Measurements from ENCODE around the gene NONO. TPM values are rescaled to one million over a fixed set of nuclear protein-coding genes. Genes with fewer than 3 reads are reported as not detected.
"Not testable (repeated sequence)": the region's sequence is repeated elsewhere in the genome, so short reads cannot be mapped to it uniquely, and the experiment has no call there.

NONO gene
- polyA plus RNA-seq, 1 donor (not counting 4 experiments of a cell fraction or from before 2014, with no cell fraction given), result 352 TPM

GRCh38 chrX:71269801-71270395, 13.5 kb upstream of the NONO start:
- Histone ChIP-seq H4K20me1 (ENCODE audit: control insufficient read depth, extremely low read depth, insufficient read depth, low read length) (no peaks in the 10 kb centered on the region), H3K27ac (ENCODE audit: control insufficient read depth, insufficient read depth, low read length) (no peak overlapping the region), H3K4me2 (ENCODE audit: control insufficient read depth, extremely low read depth, insufficient read depth, low read depth, low read length) (no peak overlapping the region), H3K9me1 (ENCODE audit: control insufficient read depth, extremely low read depth, insufficient read depth, low read length) (no peaks in the 10 kb centered on the region), H3K27me3 (ENCODE audit: control insufficient read depth, extremely low read depth, insufficient read depth, low read length) (no peaks in the 10 kb centered on the region), H3K36me3 (ENCODE audit: control insufficient read depth in 2 of 2, extremely low read depth in 1 of 2, insufficient read depth in 2 of 2, low read length in 2 of 2) (no peaks in the 10 kb centered on the region), H3K79me2 (ENCODE audit: control insufficient read depth, insufficient read depth, low read length) (no peaks in the 10 kb centered on the region), H2AFZ (ENCODE audit: control insufficient read depth, low read length) (no peak overlapping the region), H3K9ac (ENCODE audit: control insufficient read depth, extremely low read depth, insufficient read depth, low read length) (no peak overlapping the region), H3K4me1 (ENCODE audit: control insufficient read depth, extremely low read depth, insufficient read depth, low read length) (no peaks in the 10 kb centered on the region), H3K9me3 (ENCODE audit: control insufficient read depth, low read depth, low read length) (no peaks in the 10 kb centered on the region), H3K4me3 (ENCODE audit: control insufficient read depth in 2 of 3, extremely low read depth in 1 of 3, insufficient read depth in 2 of 3, low read depth in 1 of 3, low read length in 3 of 3) (no peak overlapping the region)
- DNase-seq (ENCODE audit: low read depth, low spot score), result no peak
- dilution Hi-C loops (cut with MboI; ENCODE audit: extremely low pct_ligation_motif_present, low sequenced_read_pairs), result no loop called here
- no peak for FAIRE-seq
- TF ChIP-seq EZH2 (IDR thresholded peaks at IDR 0.05; ENCODE audit: low read length), result no peak
- TF ChIP-seq CTCF (optimal IDR thresholded peaks at IDR 0.05 in 1 of 3, IDR thresholded peaks at IDR 0.05 in 1 of 3, conservative IDR thresholded peaks at IDR 0.05 in 1 of 3; ENCODE audit: extremely low read depth in 1 of 3, insufficient read depth in 2 of 3, low read length in 3 of 3), result no peak

- H3K9ac ChIP-seq (ENCODE audit: control insufficient read depth, extremely low read depth, insufficient read depth, low read length); H3K27me3 ChIP-seq (ENCODE audit: control insufficient read depth, extremely low read depth, insufficient read depth, low read length); H3K9me3 ChIP-seq (ENCODE audit: control insufficient read depth, low read depth, low read length); H3K79me2 ChIP-seq (ENCODE audit: control insufficient read depth, insufficient read depth, low read length); H3K4me2 ChIP-seq (ENCODE audit: control insufficient read depth, extremely low read depth, insufficient read depth, low read depth, low read length); dilution Hi-C loops (cut with MboI; ENCODE audit: extremely low pct_ligation_motif_present, low sequenced_read_pairs); H3K4me1 ChIP-seq (ENCODE audit: control insufficient read depth, extremely low read depth, insufficient read depth, low read length); H3K9me1 ChIP-seq (ENCODE audit: control insufficient read depth, extremely low read depth, insufficient read depth, low read length); H3K27ac ChIP-seq (ENCODE audit: control insufficient read depth, insufficient read depth, low read length); FAIRE-seq; H3K36me3 ChIP-seq (ENCODE audit: control insufficient read depth in 2 of 2, extremely low read depth in 1 of 2, insufficient read depth in 2 of 2, low read length in 2 of 2); H2AFZ ChIP-seq (ENCODE audit: control insufficient read depth, low read length); H4K20me1 ChIP-seq (ENCODE audit: control insufficient read depth, extremely low read depth, insufficient read depth, low read length); DNase-seq (ENCODE audit: low read depth, low spot score); H3K4me3 ChIP-seq (ENCODE audit: control insufficient read depth in 2 of 3, extremely low read depth in 1 of 3, insufficient read depth in 2 of 3, low read depth in 1 of 3, low read length in 3 of 3): not testable (repeated sequence)
Observed at GRCh38 chrX:71272313-71272712, 11.1 kb upstream of the NONO start.

- FAIRE-seq; DNase-seq (ENCODE audit: low read depth, low spot score); dilution Hi-C loops (cut with MboI; ENCODE audit: extremely low pct_ligation_motif_present, low sequenced_read_pairs): not testable (repeated sequence)
Observed at GRCh38 chrX:71281300-71281699, 2.1 kb upstream of the NONO start.

More at GRCh38 chrX:71281300-71281699, 2.1 kb upstream of the NONO start:
- H4K20me1 ChIP-seq (ENCODE audit: control insufficient read depth, extremely low read depth, insufficient read depth, low read length); H3K9ac ChIP-seq (ENCODE audit: control insufficient read depth, extremely low read depth, insufficient read depth, low read length); H3K27me3 ChIP-seq (ENCODE audit: control insufficient read depth, extremely low read depth, insufficient read depth, low read length); H3K9me1 ChIP-seq (ENCODE audit: control insufficient read depth, extremely low read depth, insufficient read depth, low read length); H3K4me3 ChIP-seq (ENCODE audit: control insufficient read depth in 2 of 3, extremely low read depth in 1 of 3, insufficient read depth in 2 of 3, low read depth in 1 of 3, low read length in 3 of 3); H3K4me1 ChIP-seq (ENCODE audit: control insufficient read depth, extremely low read depth, insufficient read depth, low read length); H2AFZ ChIP-seq (ENCODE audit: control insufficient read depth, low read length); H3K36me3 ChIP-seq (ENCODE audit: control insufficient read depth in 2 of 2, extremely low read depth in 1 of 2, insufficient read depth in 2 of 2, low read length in 2 of 2); H3K27ac ChIP-seq (ENCODE audit: control insufficient read depth, insufficient read depth, low read length); H3K9me3 ChIP-seq (ENCODE audit: control insufficient read depth, low read depth, low read length); H3K4me2 ChIP-seq (ENCODE audit: control insufficient read depth, extremely low read depth, insufficient read depth, low read depth, low read length): not testable (repeated sequence)
- peaks cover 27% of the 10 kb centered on the region for H3K79me2 ChIP-seq (ENCODE audit: control insufficient read depth, insufficient read depth, low read length)

Data from keratinocyte (primary cell).